HepG2 (cell line): ENCODE data around the gene PAN2. TPM values are rescaled to one million over a fixed set of nuclear protein-coding genes. Genes with fewer than 3 reads are reported as not detected.
A peak's percentile ranks its signal among the peaks of the same experiment; 100 is the strongest.

Experiments
- ATF2 ChIP-seq: sonication (generic); formaldehyde crosslinking; IDR thresholded peaks from 2 replicates; pipeline ENCODE4 v1.4.0; 2020; ENCODE audit warnings: missing genetic modification reagents
- DZIP1 ChIP-seq: sonication (generic); formaldehyde crosslinking; IDR thresholded peaks from 2 replicates; pipeline ENCODE4 v1.5.0; 2020; ENCODE audit warnings: mild to moderate bottlenecking, missing genetic modification reagents
- E2F2 ChIP-seq: sonication (generic); formaldehyde crosslinking; IDR thresholded peaks from 2 replicates; pipeline ENCODE4 v1.4.0; 2020; ENCODE audit warnings: missing genetic modification reagents, borderline replicate concordance
- ERF ChIP-seq: IDR thresholded peaks from 2 replicates; pipeline ENCODE4 v1.6.1; 2018; ENCODE audit warnings: missing biosample characterization, missing genetic modification reagents
- GABPB1 ChIP-seq: IDR thresholded peaks from 2 replicates; pipeline ENCODE4 v1.6.1; 2016; ENCODE audit warnings: mild to moderate bottlenecking, missing genetic modification reagents, moderate library complexity, missing compliant biosample characterization
- GATAD1 ChIP-seq: IDR thresholded peaks from 2 replicates; pipeline ENCODE4 v1.6.1; 2016; ENCODE audit warnings: missing genetic modification reagents, missing compliant biosample characterization
- ISL2 ChIP-seq: sonication (generic); formaldehyde crosslinking; IDR thresholded peaks from 2 replicates; pipeline ENCODE4 v1.5.0; 2020; ENCODE audit warnings: missing genetic modification reagents
- KMT2B ChIP-seq: IDR thresholded peaks from 2 replicates; pipeline ENCODE4 v1.6.1; 2016; ENCODE audit warnings: missing genetic modification reagents, missing compliant biosample characterization
- MAZ ChIP-seq, 2 experiments: sonication (generic) in 1 of 2; formaldehyde crosslinking in 1 of 2; IDR thresholded peaks; 2 replicates each; pipeline versions ENCODE4 v1.5.0 to v1.6.1; 2012 to 2020; ENCODE audit warnings: low read depth in 2 of 2, mild to moderate bottlenecking in 2 of 2, borderline replicate concordance in 1 of 2, improper control_type of control experiment in 1 of 2, low read length in 1 of 2, missing genetic modification reagents in 1 of 2, moderate library complexity in 1 of 2
- MYNN ChIP-seq: sonication (generic); formaldehyde crosslinking; IDR thresholded peaks from 2 replicates; pipeline ENCODE4 v1.4.0; 2020; ENCODE audit warnings: mild to moderate bottlenecking, low read depth, missing genetic modification reagents
- PITX1 ChIP-seq: sonication (generic); formaldehyde crosslinking; IDR thresholded peaks from 2 replicates; pipeline ENCODE4 v1.5.1; 2020; ENCODE audit warnings: mild to moderate bottlenecking, missing genetic modification reagents
- SOX13 ChIP-seq, 3 experiments: fragments of 450-650 bp in 1 of 3; sonication (generic) in 1 of 3; formaldehyde crosslinking in 1 of 3; IDR thresholded peaks in 2 of 3; conservative IDR thresholded peaks in 1 of 3; 2 replicates each; pipeline versions ENCODE4 v1.5.0 to v1.6.1; 2016 to 2020; ENCODE audit warnings: antibody characterized with exemption in 1 of 3, mild to moderate bottlenecking in 1 of 3, missing compliant biosample characterization in 1 of 3, missing genetic modification reagents in 1 of 3, moderate library complexity in 1 of 3
- SP1 ChIP-seq, 2 experiments: fragments of 450-650 bp in 1 of 2; sonication (generic) in 1 of 2; formaldehyde crosslinking in 1 of 2; IDR thresholded peaks; 2 replicates each; pipeline versions ENCODE4 v1.4.0 to v1.6.1; 2016 to 2020; ENCODE audit warnings: missing genetic modification reagents in 1 of 2
- WIZ ChIP-seq: sonication (generic); formaldehyde crosslinking; IDR thresholded peaks from 2 replicates; pipeline ENCODE4 v1.5.1; 2020; ENCODE audit warnings: mild to moderate bottlenecking, missing genetic modification reagents
- ZBTB8A ChIP-seq: sonication (generic); formaldehyde crosslinking; IDR thresholded peaks from 2 replicates; pipeline ENCODE4 v1.4.0; 2020; ENCODE audit warnings: mild to moderate bottlenecking, low read depth, missing genetic modification reagents, borderline replicate concordance
- ZNF225 ChIP-seq: sonication (generic); formaldehyde crosslinking; IDR thresholded peaks from 2 replicates; pipeline ENCODE4 v1.4.0; 2020; ENCODE audit warnings: mild to moderate bottlenecking, missing genetic modification reagents
- ZNF253 ChIP-seq: sonication (generic); formaldehyde crosslinking; IDR thresholded peaks from 2 replicates; pipeline ENCODE4 v1.8.0; 2022; ENCODE audit warnings: mild to moderate bottlenecking, missing genetic modification reagents, borderline replicate concordance
- ZNF577 ChIP-seq: sonication (generic); formaldehyde crosslinking; IDR thresholded peaks from 2 replicates; pipeline ENCODE4 v1.4.0; 2020; ENCODE audit warnings: mild to moderate bottlenecking, low read depth, missing genetic modification reagents, borderline replicate concordance
- ZNF639 ChIP-seq: conservative IDR thresholded peaks from 2 replicates; pipeline ENCODE4 v1.6.1; 2018; ENCODE audit warnings: missing genetic modification reagents
- polyA plus RNA-seq, 8 experiments: library from polyadenylated mRNA; depleted of rRNA in 3 of 8; stranded (reverse) in 7 of 8; unstranded in 1 of 8; fragments of >200 nt; fragmentation: Illumina TruSeq in 4 of 8; extraction: Trizol in 4 of 8; gene quantifications; 2 replicates each; pipeline versions ENCODE4 v1.2.1 to v1.2.3, GENCODE V29; 2011 to 2016; ENCODE audit warnings: low read depth in 4 of 8, missing spikeins in 1 of 8, mixed read lengths in 1 of 8; ENCODE audit not compliant: insufficient read depth in 1 of 8
- total RNA-seq, 5 experiments: library from RNA; depleted of rRNA; stranded (reverse); fragments of >200 nt; fragmentation: Illumina TruSeq; extraction: Trizol; gene quantifications; 2 replicates each; pipeline ENCODE4 v1.2.3, GENCODE V29; 2016; ENCODE audit warnings: low read depth in 1 of 5

PAN2 gene
- total and polyA plus RNA-seq, 2 of the 13 experiments (the other 11 are each of a cell fraction or from before 2014, with no cell fraction given) = 27.2 to 61.1 TPM

GRCh38 chr12:56299853-56300643 lies 33.8 kb downstream of the PAN2 start, which contains the start of gene CS (continued):
- TF ChIP-seq ERF (peak; percentile 17; the same call in 1 of the 2 replicates), ZNF253 (CRISPR knock-in tag) (peak; percentile 64; the same call in 1 of the 2 replicates), PITX1 (CRISPR knock-in tag) (peak; percentile 53; the same call in 1 of the 2 replicates), MYNN (CRISPR knock-in tag) (no peak), ZBTB8A (peak; percentile 96), ZNF577 (CRISPR knock-in tag) (peak; percentile 72; the same call in 1 of the 2 replicates), ISL2 (CRISPR knock-in tag) (no peak), SOX13 (IDR thresholded peaks at IDR 0.05) (no peak), SOX13 (CRISPR knock-in tag; conservative IDR thresholded peaks at IDR 0.05 in 1 of 2, IDR thresholded peaks at IDR 0.05 in 1 of 2) (no peak), GABPB1 (CRISPR knock-in tag) (peak; percentile 90), MAZ (IDR thresholded peaks at IDR 0.05; ENCODE audit: borderline replicate concordance, low read depth, low read length) (peak; percentile 43; the same call in 1 of the 2 replicates), MAZ (CRISPR knock-in tag; IDR thresholded peaks at IDR 0.05; ENCODE audit: low read depth) (peak; percentile 72), DZIP1 (CRISPR knock-in tag) (no peak), KMT2B (CRISPR knock-in tag) (no peak; the same call in 1 of the 2 replicates), ATF2 (CRISPR knock-in tag) (no peak), ZNF639 (0 out of 2 replicates have a peak, but pooled peaks have one; percentile 26), ZNF225 (peak; percentile 69), GATAD1 (CRISPR knock-in tag) (peak; percentile 62), SP1 (IDR thresholded peaks at IDR 0.05) (no peak), SP1 (CRISPR knock-in tag; IDR thresholded peaks at IDR 0.05) (peak; percentile 59), WIZ (CRISPR knock-in tag) (0 out of 2 replicates have a peak, but pooled peaks have one; percentile 55), E2F2 (CRISPR knock-in tag) (no peak)
